ENCODE data around the gene DPH6.
A peak's percentile ranks its signal among the peaks of the same experiment; 100 is the strongest.
"Not testable (repeated sequence)": the region's sequence is repeated elsewhere in the genome, so short reads cannot be mapped to it uniquely, and the experiment has no call there.

Gene DPH6

GRCh38 chr15:35545824-35546510 lies at the start of gene DPH6:
Gene DPH6, minus strand, starts transcription at chr15:35546165. Its CDS starts 24 bp downstream, at chr15:35546141.
- peak; percentile 82 for DNase-seq

GRCh38 chr15:35595656-35596055 lies 49.7 kb upstream of the DPH6 start:
- no peak for DNase-seq

- not testable (repeated sequence) for DNase-seq
Observed at GRCh38 chr15:35591987-35592386, 46.0 kb upstream of the DPH6 start.

GRCh38 chr15:35583863-35584528 lies 38.0 kb upstream of the DPH6 start:
- DNase-seq: no peak

GRCh38 chr15:35580606-35581005 lies 34.6 kb upstream of the DPH6 start:
- no peak for DNase-seq

- no peak for DNase-seq
Observed at GRCh38 chr15:35567392-35567791, 21.4 kb upstream of the DPH6 start.

- no peak for DNase-seq
Observed at GRCh38 chr15:35566991-35567390, 21.0 kb upstream of the DPH6 start.

- no peak for DNase-seq
Observed at GRCh38 chr15:35565901-35566300, 19.9 kb upstream of the DPH6 start.

- DNase-seq: no peak
Observed at GRCh38 chr15:35562641-35563040, 16.7 kb upstream of the DPH6 start.

GRCh38 chr15:35561308-35561707 lies 15.3 kb upstream of the DPH6 start:
- DNase-seq: no peak

GRCh38 chr15:35560870-35561269 lies 14.9 kb upstream of the DPH6 start:
- DNase-seq: no peak

- no peak for DNase-seq
Observed at GRCh38 chr15:35560258-35560657, 14.3 kb upstream of the DPH6 start.

- no peak for DNase-seq
Observed at GRCh38 chr15:35559683-35560082, 13.7 kb upstream of the DPH6 start.

- DNase-seq: no peak
Observed at GRCh38 chr15:35557544-35557943, 11.6 kb upstream of the DPH6 start.

- no peak for DNase-seq
Observed at GRCh38 chr15:35557012-35557411, 11.0 kb upstream of the DPH6 start.

GRCh38 chr15:35555244-35555643 lies 9.3 kb upstream of the DPH6 start:
- DNase-seq: no peak

GRCh38 chr15:35550957-35551356 lies 5.0 kb upstream of the DPH6 start:
- no peak for DNase-seq

- DNase-seq: no peak
Observed at GRCh38 chr15:35549567-35549966, 3.6 kb upstream of the DPH6 start.

- no peak for DNase-seq
Observed at GRCh38 chr15:35548435-35548834, 2.5 kb upstream of the DPH6 start.

- DNase-seq: no peak
Observed at GRCh38 chr15:35547775-35548364, 1.9 kb upstream of the DPH6 start.

GRCh38 chr15:35546511-35547381 lies 781 bp upstream of the DPH6 start:
- no peak for DNase-seq

- no peak for DNase-seq
Observed at GRCh38 chr15:35545316-35545823, 595 bp downstream of the DPH6 start.

- no peak for DNase-seq
Observed at GRCh38 chr15:35540885-35541284, 5.1 kb downstream of the DPH6 start.
